Iris pigment epithelial cell (primary cell): ENCODE measurements around the gene NTSR1.

Experiments
- DNase-seq: peaks from one replicate; pipeline ENCODE4 v3.0.0-alpha.2; 2011; ENCODE audit warnings: low read depth

NTSR1 gene

GRCh38 chr20:62726716-62727583 lies 18.3 kb downstream of the NTSR1 start:
- DNase-seq, result no peak

- no peak for DNase-seq
Measured at GRCh38 chr20:62727584-62728027, 19.0 kb downstream of the NTSR1 start.

- DNase-seq, result no peak
Measured at GRCh38 chr20:62728028-62728780, 19.6 kb downstream of the NTSR1 start.

- DNase-seq, result no peak
Measured at GRCh38 chr20:62728781-62729300, 20.2 kb downstream of the NTSR1 start.

- DNase-seq, result no peak
Measured at GRCh38 chr20:62730481-62730880, 21.8 kb downstream of the NTSR1 start.

- no peak for DNase-seq
Measured at GRCh38 chr20:62732031-62732760, 23.6 kb downstream of the NTSR1 start.

GRCh38 chr20:62732842-62733525 lies 24.3 kb downstream of the NTSR1 start:
- DNase-seq, result no peak

- no peak for DNase-seq
Measured at GRCh38 chr20:62733526-62733842, 24.8 kb downstream of the NTSR1 start.

- DNase-seq, result no peak
Measured at GRCh38 chr20:62733891-62734290, 25.3 kb downstream of the NTSR1 start.

- no peak for DNase-seq
Measured at GRCh38 chr20:62734326-62734725, 25.7 kb downstream of the NTSR1 start.

GRCh38 chr20:62734881-62735280 lies 26.2 kb downstream of the NTSR1 start:
- no peak for DNase-seq

- DNase-seq, result no peak
Measured at GRCh38 chr20:62735331-62735821, 26.7 kb downstream of the NTSR1 start.

- DNase-seq, result no peak
Measured at GRCh38 chr20:62736026-62736406, 27.4 kb downstream of the NTSR1 start.

GRCh38 chr20:62736407-62737071 lies 27.9 kb downstream of the NTSR1 start:
- DNase-seq, result no peak

- peak; percentile 13 for DNase-seq
Measured at GRCh38 chr20:62737271-62737811, 28.7 kb downstream of the NTSR1 start.

GRCh38 chr20:62738025-62738881 lies 29.6 kb downstream of the NTSR1 start:
- no peak for DNase-seq

- DNase-seq, result no peak
Measured at GRCh38 chr20:62739067-62739466, 30.4 kb downstream of the NTSR1 start.

- DNase-seq, result no peak
Measured at GRCh38 chr20:62739581-62740285, 31.1 kb downstream of the NTSR1 start.
